Activated B cell treated with CpG ODN at 0.5 μM for 24 hours (primary cell): ENCODE measurements around the gene CTNND2. TPM values are rescaled to one million over a fixed set of nuclear protein-coding genes. Genes with fewer than 3 reads are reported as not detected.

Source experiments
- ATAC-seq: fragments of 200-7000 bp; cut with Tn5 transposase; one replicate; pipeline ENCODE4 v1.10.0; 2021; ENCODE audit warnings: low read depth, mild to moderate bottlenecking, moderate library complexity
- CTCF ChIA-PET: fragments of 350-600 bp; sonication (Branson Sonifier 250); formaldehyde crosslinking; loops from one replicate; lab custom pipeline; 2021; ENCODE audit warnings: antibody characterized with exemption; lab: Charles Lee
- POLR2A ChIA-PET: fragments of 350-600 bp; sonication (Branson Sonifier 250); formaldehyde crosslinking; loops from one replicate; lab custom pipeline; 2021; ENCODE audit warnings: antibody characterized with exemption; lab: Charles Lee
- DNase-seq: peaks from one replicate; pipeline ENCODE4 v3.0.0; 2022
- H3K27ac Mint-ChIP-seq: one replicate; pipeline ENCODE4 v1.8.0; 2020; ENCODE audit warnings: mixed read lengths
- H3K27me3 Mint-ChIP-seq: one replicate; pipeline ENCODE4 v1.8.0; 2021; ENCODE audit warnings: mixed read lengths
- H3K36me3 Mint-ChIP-seq: one replicate; pipeline ENCODE4 v1.8.0; 2021; ENCODE audit warnings: low read depth, mixed read lengths
- H3K4me1 Mint-ChIP-seq: one replicate; pipeline ENCODE4 v1.8.0; 2021; ENCODE audit warnings: mixed read lengths
- H3K4me3 Mint-ChIP-seq: one replicate; pipeline ENCODE4 v1.8.0; 2020; ENCODE audit warnings: mild to moderate bottlenecking, mixed read lengths
- H3K9me3 Mint-ChIP-seq: one replicate; pipeline ENCODE4 v1.8.0; 2020; ENCODE audit warnings: mixed read lengths
- intact Hi-C: fragments of 100-400 bp; cut with micrococcal nuclease; formaldehyde crosslinking; loops from one replicate; pipeline ENCODE4 v1.15.1; 2024
- total RNA-seq: library from RNA; stranded (reverse); gene quantifications from 2 replicates; pipeline ENCODE4 v1.2.3, GENCODE V29; 2022
- TF ChIP-seq, protein P1 (sequence below): fragments of 200-600 bp; IDR thresholded peaks from one replicate; pipeline ENCODE4 v1.8.0; 2022; ENCODE audit warnings: antibody characterized with exemption, mild to moderate bottlenecking

The CTNND2 gene
- total RNA-seq, 1 donor from 2014 or later, result not detected

GRCh38 chr5:11724940-11725339 is 179.3 kb downstream of the CTNND2 start:
- no peaks in the 10 kb centered on the region for H3K9me3 Mint-ChIP-seq
- TF ChIP-seq, protein P1, sequence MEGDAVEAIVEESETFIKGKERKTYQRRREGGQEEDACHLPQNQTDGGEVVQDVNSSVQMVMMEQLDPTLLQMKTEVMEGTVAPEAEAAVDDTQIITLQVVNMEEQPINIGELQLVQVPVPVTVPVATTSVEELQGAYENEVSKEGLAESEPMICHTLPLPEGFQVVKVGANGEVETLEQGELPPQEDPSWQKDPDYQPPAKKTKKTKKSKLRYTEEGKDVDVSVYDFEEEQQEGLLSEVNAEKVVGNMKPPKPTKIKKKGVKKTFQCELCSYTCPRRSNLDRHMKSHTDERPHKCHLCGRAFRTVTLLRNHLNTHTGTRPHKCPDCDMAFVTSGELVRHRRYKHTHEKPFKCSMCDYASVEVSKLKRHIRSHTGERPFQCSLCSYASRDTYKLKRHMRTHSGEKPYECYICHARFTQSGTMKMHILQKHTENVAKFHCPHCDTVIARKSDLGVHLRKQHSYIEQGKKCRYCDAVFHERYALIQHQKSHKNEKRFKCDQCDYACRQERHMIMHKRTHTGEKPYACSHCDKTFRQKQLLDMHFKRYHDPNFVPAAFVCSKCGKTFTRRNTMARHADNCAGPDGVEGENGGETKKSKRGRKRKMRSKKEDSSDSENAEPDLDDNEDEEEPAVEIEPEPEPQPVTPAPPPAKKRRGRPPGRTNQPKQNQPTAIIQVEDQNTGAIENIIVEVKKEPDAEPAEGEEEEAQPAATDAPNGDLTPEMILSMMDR, result no peak
- H3K27ac Mint-ChIP-seq, result no peak overlapping the region
- no peak for ATAC-seq
- no peaks in the 10 kb centered on the region for H3K4me1 Mint-ChIP-seq
- POLR2A ChIA-PET, result no interaction called here
- no peaks in the 10 kb centered on the region for H3K27me3 Mint-ChIP-seq
- no peaks in the 10 kb centered on the region for H3K36me3 Mint-ChIP-seq
- no peak overlapping the region for H3K4me3 Mint-ChIP-seq
- CTCF ChIA-PET, result no interaction called here
- DNase-seq, result no peak
- intact Hi-C loops, result no loop called here

- ATAC-seq, result no peak
- intact Hi-C loops, result no loop called here
- Mint-ChIP-seq H3K36me3 (no peaks in the 10 kb centered on the region), H3K4me3 (no peak overlapping the region), H3K27me3 (no peaks in the 10 kb centered on the region), H3K4me1 (no peaks in the 10 kb centered on the region), H3K27ac (no peak overlapping the region), H3K9me3 (no peaks in the 10 kb centered on the region)
- ChIA-PET CTCF (interaction anchor here (1.5 kb wide), 1 partner anchor 1025 kb away, joined by 3 read pairs; no protein-coding TSS in a partner anchor), POLR2A (no interaction called here)
- DNase-seq, result no peak
- TF ChIP-seq, protein P1, result no peak
These were observed 184.3 kb downstream of the CTNND2 start for GRCh38 chr5:11719888-11720481.

GRCh38 chr5:11715461-11716196 is 188.6 kb downstream of the CTNND2 start:
- Mint-ChIP-seq H3K4me1 (no peaks in the 10 kb centered on the region), H3K27ac (no peak overlapping the region), H3K4me3 (no peak overlapping the region), H3K27me3 (no peaks in the 10 kb centered on the region), H3K9me3 (no peaks in the 10 kb centered on the region), H3K36me3 (no peaks in the 10 kb centered on the region)
- DNase-seq (no peak), ATAC-seq (no peak)
- POLR2A ChIA-PET, result no interaction called here
- CTCF ChIA-PET, result no interaction called here
- TF ChIP-seq, protein P1, result no peak
- intact Hi-C loops, result no loop called here

- no peak overlapping the region for H3K4me3 Mint-ChIP-seq
- no peaks in the 10 kb centered on the region for H3K9me3 Mint-ChIP-seq
- DNase-seq (no peak), ATAC-seq (no peak)
- no peaks in the 10 kb centered on the region for H3K36me3 Mint-ChIP-seq
- H3K4me1 Mint-ChIP-seq, result no peaks in the 10 kb centered on the region
- ChIA-PET POLR2A (no interaction called here), CTCF (no interaction called here)
- no peak overlapping the region for H3K27ac Mint-ChIP-seq
- intact Hi-C loops, result no loop called here
- TF ChIP-seq, protein P1, result no peak
- no peaks in the 10 kb centered on the region for H3K27me3 Mint-ChIP-seq
These were observed 192.3 kb downstream of the CTNND2 start for GRCh38 chr5:11711932-11712331.

GRCh38 chr5:11709021-11709420 is 195.2 kb downstream of the CTNND2 start:
- CTCF ChIA-PET, result no interaction called here
- Mint-ChIP-seq H3K4me3 (no peak overlapping the region), H3K27me3 (no peaks in the 10 kb centered on the region), H3K9me3 (no peaks in the 10 kb centered on the region), H3K4me1 (no peaks in the 10 kb centered on the region), H3K27ac (no peak overlapping the region), H3K36me3 (no peaks in the 10 kb centered on the region)
- TF ChIP-seq, protein P1, result no peak
- ATAC-seq (no peak), DNase-seq (no peak)
- intact Hi-C loops, result no loop called here
- POLR2A ChIA-PET, result no interaction called here
